K562 (cell line): Measurements from ENCODE around the gene TYW3. TPM values are rescaled to one million over a fixed set of nuclear protein-coding genes. Genes with fewer than 3 reads are reported as not detected.
A peak's percentile ranks its signal among the peaks of the same experiment; 100 is the strongest.

Experiments
- C11orf30 ChIP-seq: fragments of 450-650 bp; IDR thresholded peaks from 2 replicates; pipeline ENCODE4 v1.6.1; 2016; ENCODE audit warnings: low read depth, mild to moderate bottlenecking
- CBX3 ChIP-seq, 2 experiments: IDR thresholded peaks; 1 replicate in 1 of 2; 2 replicates in 1 of 2; pipeline ENCODE4 v1.6.1; 2012; ENCODE audit warnings: inconsistent platforms in 2 of 2, low read length in 2 of 2, borderline replicate concordance in 1 of 2, control low read depth in 1 of 2
- CEBPB ChIP-seq: fragments of 450-650 bp; IDR thresholded peaks from 2 replicates; pipeline ENCODE4 v1.6.1; 2016; ENCODE audit warnings: missing genetic modification characterization, missing compliant biosample characterization
- FOXP1 ChIP-seq: sonication (generic); formaldehyde crosslinking; IDR thresholded peaks from 2 replicates; pipeline ENCODE4 v1.8.0; 2022; ENCODE audit warnings: mild to moderate bottlenecking, missing genetic modification reagents
- NCOA2 ChIP-seq, 2 experiments: fragments of 450-650 bp; IDR thresholded peaks; 2 replicates each; pipeline ENCODE4 v1.6.1; 2018; ENCODE audit warnings: mild to moderate bottlenecking in 2 of 2, moderate library complexity in 1 of 2; ENCODE audit not compliant: partially characterized antibody in 2 of 2
- NFXL1 ChIP-seq: fragments of 450-650 bp; formaldehyde crosslinking; IDR thresholded peaks from 2 replicates; pipeline ENCODE4 v1.4.0; 2021; ENCODE audit warnings: mild to moderate bottlenecking
- POU5F1 ChIP-seq: fragments of 150-350 bp; IDR thresholded peaks from 2 replicates; pipeline ENCODE4 v1.6.1; 2014; ENCODE audit warnings: borderline replicate concordance, low read length, low read depth, mild to moderate bottlenecking; ENCODE audit not compliant: partially characterized antibody
- SREBF1 ChIP-seq: fragments of 150-350 bp; IDR thresholded peaks from 2 replicates; pipeline ENCODE4 v1.6.1; 2014; ENCODE audit warnings: antibody characterized with exemption, low read depth, low read length, borderline replicate concordance
- ZFPM2 ChIP-seq: fragments of 250-450 bp; sonication (Bioruptor Pico); IDR thresholded peaks from 2 replicates; pipeline ENCODE4 v1.5.1; 2022; ENCODE audit warnings: mild to moderate bottlenecking
- ZKSCAN8 ChIP-seq: fragments of 200-800 bp; sonication (Bioruptor generic); IDR thresholded peaks from 2 replicates; pipeline ENCODE4 v1.6.1; 2016; ENCODE audit warnings: missing genetic modification characterization, missing compliant biosample characterization
- ZNF133 ChIP-seq: fragments of 250-450 bp; sonication (Bioruptor Pico); IDR thresholded peaks from 2 replicates; pipeline ENCODE4 v1.4.0; 2020; ENCODE audit warnings: mild to moderate bottlenecking
- ZNF444 ChIP-seq: fragments of 250-450 bp; sonication (Bioruptor Pico); IDR thresholded peaks from 2 replicates; pipeline ENCODE4 v1.4.0; 2020; ENCODE audit warnings: mild to moderate bottlenecking, moderate library complexity
- polyA plus RNA-seq, 8 experiments: library from polyadenylated mRNA; depleted of rRNA in 4 of 8; stranded (reverse) in 5 of 8; unstranded in 3 of 8; fragments of >200 nt; fragmentation: Nextera tagmentation in 2 of 8; fragmentation: Illumina TruSeq in 1 of 8; extraction: Ambion mirVana in 2 of 8; extraction: Trizol in 1 of 8; gene quantifications; 2 replicates each; pipeline versions ENCODE4 v1.2.1 to v1.2.3, GENCODE V29; 2011 to 2014; ENCODE audit warnings: inconsistent platforms in 1 of 8, missing spikeins in 1 of 8
- total RNA-seq, 7 experiments: library from RNA; depleted of rRNA in 6 of 7; stranded (reverse); fragments of >200 nt in 6 of 7; fragmentation: Illumina TruSeq in 2 of 7; extraction: Trizol in 2 of 7; gene quantifications; 2 replicates each; pipeline versions ENCODE4 v1.2.1 to v1.2.3, GENCODE V29; 2011 to 2021; ENCODE audit warnings: low replicate concordance in 1 of 7
- TF ChIP-seq, protein P1 (sequence below): IDR thresholded peaks from 2 replicates; pipeline ENCODE4 v1.6.1; 2016; ENCODE audit warnings: missing genetic modification characterization, missing compliant biosample characterization
- TF ChIP-seq, protein P2 (sequence below): fragments of 450-650 bp; formaldehyde crosslinking; IDR thresholded peaks from 2 replicates; pipeline ENCODE4 v1.4.0; 2020; ENCODE audit warnings: mild to moderate bottlenecking, moderate library complexity
- TF ChIP-seq, protein P3 (sequence below): fragments of 450-650 bp; formaldehyde crosslinking; IDR thresholded peaks from 2 replicates; pipeline ENCODE4 v1.4.0; 2020; ENCODE audit warnings: mild to moderate bottlenecking
- TF ChIP-seq, protein P4 (sequence below): fragments of 150-350 bp; IDR thresholded peaks from 2 replicates; pipeline ENCODE4 v1.6.1; 2014; ENCODE audit warnings: low read depth, mild to moderate bottlenecking, low read length, borderline replicate concordance
- TF ChIP-seq, protein P5 (sequence below), 2 experiments: IDR thresholded peaks in 1 of 2; conservative IDR thresholded peaks in 1 of 2; 2 replicates each; pipeline ENCODE4 v1.6.1; 2016; ENCODE audit warnings: low read depth in 2 of 2, mild to moderate bottlenecking in 1 of 2, missing compliant biosample characterization in 1 of 2, missing genetic modification characterization in 1 of 2, moderate library complexity in 1 of 2

Gene TYW3
- total and polyA plus RNA-seq, 9 of the 15 experiments (the other 6 are each of a cell fraction or from before 2014, with no cell fraction given), result 22.0 to 54.0 (median 41.1) TPM

DNA sequence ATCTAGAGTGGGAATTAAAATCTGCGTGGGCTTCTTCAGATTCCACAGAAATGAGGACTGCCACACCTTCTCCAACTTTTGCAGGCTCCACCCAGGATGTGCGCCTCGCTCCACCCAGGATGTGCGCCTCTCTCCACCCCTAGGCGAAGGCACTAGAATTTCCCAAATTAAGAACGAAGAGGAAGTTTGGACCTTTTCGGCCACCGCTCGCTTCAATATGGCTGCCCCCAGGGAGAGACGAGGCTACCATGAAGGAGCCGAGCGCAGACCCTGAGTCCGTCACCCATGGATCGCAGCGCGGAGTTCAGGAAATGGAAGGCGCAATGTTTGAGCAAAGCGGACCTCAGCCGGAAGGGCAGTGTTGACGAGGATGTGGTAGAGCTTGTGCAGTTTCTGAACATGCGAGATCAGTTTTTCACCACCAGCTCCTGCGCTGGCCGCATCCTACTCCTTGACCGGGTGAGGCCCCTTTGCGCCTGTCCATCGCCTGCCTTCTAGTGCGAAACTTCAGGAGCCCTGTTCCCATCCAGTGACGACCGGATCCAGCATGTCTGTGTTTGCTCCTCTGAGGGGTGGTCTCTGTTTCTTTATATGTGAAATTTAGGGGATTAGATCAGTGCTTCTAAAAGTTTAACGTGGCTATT lies at the start of gene TYW3, which contains the start of gene CRYZ (continued):
- TF ChIP-seq, protein P1, sequence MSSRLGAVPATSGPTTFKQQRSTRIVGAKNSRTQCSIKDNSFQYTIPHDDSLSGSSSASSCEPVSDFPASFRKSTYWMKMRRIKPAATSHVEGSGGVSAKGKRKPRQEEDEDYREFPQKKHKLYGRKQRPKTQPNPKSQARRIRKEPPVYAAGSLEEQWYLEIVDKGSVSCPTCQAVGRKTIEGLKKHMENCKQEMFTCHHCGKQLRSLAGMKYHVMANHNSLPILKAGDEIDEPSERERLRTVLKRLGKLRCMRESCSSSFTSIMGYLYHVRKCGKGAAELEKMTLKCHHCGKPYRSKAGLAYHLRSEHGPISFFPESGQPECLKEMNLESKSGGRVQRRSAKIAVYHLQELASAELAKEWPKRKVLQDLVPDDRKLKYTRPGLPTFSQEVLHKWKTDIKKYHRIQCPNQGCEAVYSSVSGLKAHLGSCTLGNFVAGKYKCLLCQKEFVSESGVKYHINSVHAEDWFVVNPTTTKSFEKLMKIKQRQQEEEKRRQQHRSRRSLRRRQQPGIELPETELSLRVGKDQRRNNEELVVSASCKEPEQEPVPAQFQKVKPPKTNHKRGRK (tag), result no peak
- TF ChIP-seq NFXL1 (CRISPR knock-in tag), result no peak
- TF ChIP-seq, protein P2, sequence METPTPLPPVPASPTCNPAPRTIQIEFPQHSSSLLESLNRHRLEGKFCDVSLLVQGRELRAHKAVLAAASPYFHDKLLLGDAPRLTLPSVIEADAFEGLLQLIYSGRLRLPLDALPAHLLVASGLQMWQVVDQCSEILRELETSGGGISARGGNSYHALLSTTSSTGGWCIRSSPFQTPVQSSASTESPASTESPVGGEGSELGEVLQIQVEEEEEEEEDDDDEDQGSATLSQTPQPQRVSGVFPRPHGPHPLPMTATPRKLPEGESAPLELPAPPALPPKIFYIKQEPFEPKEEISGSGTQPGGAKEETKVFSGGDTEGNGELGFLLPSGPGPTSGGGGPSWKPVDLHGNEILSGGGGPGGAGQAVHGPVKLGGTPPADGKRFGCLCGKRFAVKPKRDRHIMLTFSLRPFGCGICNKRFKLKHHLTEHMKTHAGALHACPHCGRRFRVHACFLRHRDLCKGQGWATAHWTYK (CRISPR knock-in tag), result no peak
- TF ChIP-seq NCOA2 (IDR thresholded peaks at IDR 0.05; ENCODE audit: partially characterized antibody in 2 of 2), result no peak
- peak; percentile 96 for TF ChIP-seq C11orf30
- no peak for TF ChIP-seq ZNF444 (CRISPR knock-in tag)
- TF ChIP-seq, protein P3, sequence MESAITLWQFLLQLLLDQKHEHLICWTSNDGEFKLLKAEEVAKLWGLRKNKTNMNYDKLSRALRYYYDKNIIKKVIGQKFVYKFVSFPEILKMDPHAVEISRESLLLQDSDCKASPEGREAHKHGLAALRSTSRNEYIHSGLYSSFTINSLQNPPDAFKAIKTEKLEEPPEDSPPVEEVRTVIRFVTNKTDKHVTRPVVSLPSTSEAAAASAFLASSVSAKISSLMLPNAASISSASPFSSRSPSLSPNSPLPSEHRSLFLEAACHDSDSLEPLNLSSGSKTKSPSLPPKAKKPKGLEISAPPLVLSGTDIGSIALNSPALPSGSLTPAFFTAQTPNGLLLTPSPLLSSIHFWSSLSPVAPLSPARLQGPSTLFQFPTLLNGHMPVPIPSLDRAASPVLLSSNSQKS (CRISPR knock-in tag), result no peak
- TF ChIP-seq POU5F1, result peak; percentile 91
- TF ChIP-seq CEBPB, result no peak
- TF ChIP-seq FOXP1, result no peak
- no peak for TF ChIP-seq ZFPM2 (CRISPR knock-in tag)
- TF ChIP-seq, protein P4, sequence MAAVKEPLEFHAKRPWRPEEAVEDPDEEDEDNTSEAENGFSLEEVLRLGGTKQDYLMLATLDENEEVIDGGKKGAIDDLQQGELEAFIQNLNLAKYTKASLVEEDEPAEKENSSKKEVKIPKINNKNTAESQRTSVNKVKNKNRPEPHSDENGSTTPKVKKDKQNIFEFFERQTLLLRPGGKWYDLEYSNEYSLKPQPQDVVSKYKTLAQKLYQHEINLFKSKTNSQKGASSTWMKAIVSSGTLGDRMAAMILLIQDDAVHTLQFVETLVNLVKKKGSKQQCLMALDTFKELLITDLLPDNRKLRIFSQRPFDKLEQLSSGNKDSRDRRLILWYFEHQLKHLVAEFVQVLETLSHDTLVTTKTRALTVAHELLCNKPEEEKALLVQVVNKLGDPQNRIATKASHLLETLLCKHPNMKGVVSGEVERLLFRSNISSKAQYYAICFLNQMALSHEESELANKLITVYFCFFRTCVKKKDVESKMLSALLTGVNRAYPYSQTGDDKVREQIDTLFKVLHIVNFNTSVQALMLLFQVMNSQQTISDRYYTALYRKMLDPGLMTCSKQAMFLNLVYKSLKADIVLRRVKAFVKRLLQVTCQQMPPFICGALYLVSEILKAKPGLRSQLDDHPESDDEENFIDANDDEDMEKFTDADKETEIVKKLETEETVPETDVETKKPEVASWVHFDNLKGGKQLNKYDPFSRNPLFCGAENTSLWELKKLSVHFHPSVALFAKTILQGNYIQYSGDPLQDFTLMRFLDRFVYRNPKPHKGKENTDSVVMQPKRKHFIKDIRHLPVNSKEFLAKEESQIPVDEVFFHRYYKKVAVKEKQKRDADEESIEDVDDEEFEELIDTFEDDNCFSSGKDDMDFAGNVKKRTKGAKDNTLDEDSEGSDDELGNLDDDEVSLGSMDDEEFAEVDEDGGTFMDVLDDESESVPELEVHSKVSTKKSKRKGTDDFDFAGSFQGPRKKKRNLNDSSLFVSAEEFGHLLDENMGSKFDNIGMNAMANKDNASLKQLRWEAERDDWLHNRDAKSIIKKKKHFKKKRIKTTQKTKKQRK, result no peak
- peak in 1 of 2 experiments; percentile 74; a peak in 1 of 3 replicates for TF ChIP-seq CBX3 (IDR thresholded peaks at IDR 0.05; ENCODE audit: borderline replicate concordance in 1 of 2, low read length in 2 of 2)
- TF ChIP-seq SREBF1, result no peak
- TF ChIP-seq ZKSCAN8, result no peak
- TF ChIP-seq, protein P5, sequence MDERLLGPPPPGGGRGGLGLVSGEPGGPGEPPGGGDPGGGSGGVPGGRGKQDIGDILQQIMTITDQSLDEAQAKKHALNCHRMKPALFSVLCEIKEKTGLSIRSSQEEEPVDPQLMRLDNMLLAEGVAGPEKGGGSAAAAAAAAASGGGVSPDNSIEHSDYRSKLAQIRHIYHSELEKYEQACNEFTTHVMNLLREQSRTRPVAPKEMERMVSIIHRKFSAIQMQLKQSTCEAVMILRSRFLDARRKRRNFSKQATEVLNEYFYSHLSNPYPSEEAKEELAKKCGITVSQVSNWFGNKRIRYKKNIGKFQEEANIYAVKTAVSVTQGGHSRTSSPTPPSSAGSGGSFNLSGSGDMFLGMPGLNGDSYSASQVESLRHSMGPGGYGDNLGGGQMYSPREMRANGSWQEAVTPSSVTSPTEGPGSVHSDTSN (CRISPR knock-in tag; IDR thresholded peaks at IDR 0.05; ENCODE audit: low read depth), result no peak
- TF ChIP-seq, protein P5 (tag; conservative IDR thresholded peaks at IDR 0.05; ENCODE audit: low read depth), result no peak
- no peak for TF ChIP-seq ZNF133 (CRISPR knock-in tag)
